NCI-H524 treated with DMSO at 0.1 percent for 48 hours (cell line): ENCODE data around the gene EPHA5.

Experiments
- DNase-seq: peaks from one replicate; lab custom pipeline; 2025; lab: John Stamatoyannopoulos, UW

The EPHA5 gene

GRCh38 chr4:65624651-65625050, 45.6 kb downstream of the EPHA5 start:
- no peak for DNase-seq

DNA sequence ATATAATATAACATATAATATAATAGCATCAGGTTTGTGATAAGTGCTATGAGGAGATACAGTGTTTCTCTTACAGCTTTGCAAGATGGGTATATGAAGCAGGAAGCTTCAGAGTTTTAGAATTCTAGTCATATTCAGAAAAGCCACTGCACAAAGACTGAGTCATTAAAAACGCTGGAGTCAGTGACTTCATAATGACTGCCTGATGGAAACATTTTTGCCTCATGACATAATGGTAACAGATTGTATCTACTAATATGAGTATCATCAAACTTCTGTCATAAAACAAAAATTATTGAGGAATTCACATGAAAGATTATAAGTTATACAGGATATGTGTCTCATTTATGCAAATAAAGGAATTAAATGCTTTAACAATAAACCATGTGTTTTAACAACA, 46.8 kb downstream of the EPHA5 start:
- no peak for DNase-seq

DNA sequence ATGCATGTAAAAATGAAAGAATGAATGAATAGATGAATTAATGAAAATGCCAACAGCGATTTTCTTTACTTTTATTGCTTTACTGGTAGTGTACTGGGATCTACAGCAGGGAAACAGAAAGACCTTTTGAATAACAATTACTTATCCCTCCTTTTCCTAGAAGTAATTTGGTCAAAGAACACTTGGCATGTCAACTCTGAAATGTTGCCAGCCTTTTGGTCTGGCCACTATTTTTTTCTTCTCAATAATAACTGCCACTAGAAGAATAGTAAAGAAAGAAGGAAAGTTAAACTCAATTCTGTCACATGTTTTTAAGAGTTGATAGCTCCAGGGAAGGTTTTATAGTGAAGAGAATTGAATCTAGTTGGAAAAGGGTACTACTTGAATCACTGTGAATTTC, 52.9 kb downstream of the EPHA5 start:
- DNase-seq = no peak

DNA sequence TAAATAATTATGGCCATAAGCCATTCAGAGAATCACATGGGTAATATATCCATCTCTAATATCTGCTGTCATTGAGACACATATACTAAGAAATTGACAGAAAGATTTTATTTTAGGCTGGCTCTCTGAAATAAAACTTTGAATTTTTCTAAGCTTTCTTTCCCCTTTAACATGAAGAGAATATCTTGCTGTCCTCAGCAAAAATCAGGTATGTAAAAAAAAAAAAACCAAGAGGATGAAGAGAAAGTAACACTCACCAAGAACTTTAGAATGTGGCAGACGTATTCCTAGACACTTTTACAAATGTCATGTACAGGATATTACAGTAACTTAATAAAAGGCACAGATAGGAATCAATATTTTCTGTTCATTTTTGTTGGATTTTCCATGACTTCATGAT, 65.8 kb downstream of the EPHA5 start:
- no peak for DNase-seq

DNA sequence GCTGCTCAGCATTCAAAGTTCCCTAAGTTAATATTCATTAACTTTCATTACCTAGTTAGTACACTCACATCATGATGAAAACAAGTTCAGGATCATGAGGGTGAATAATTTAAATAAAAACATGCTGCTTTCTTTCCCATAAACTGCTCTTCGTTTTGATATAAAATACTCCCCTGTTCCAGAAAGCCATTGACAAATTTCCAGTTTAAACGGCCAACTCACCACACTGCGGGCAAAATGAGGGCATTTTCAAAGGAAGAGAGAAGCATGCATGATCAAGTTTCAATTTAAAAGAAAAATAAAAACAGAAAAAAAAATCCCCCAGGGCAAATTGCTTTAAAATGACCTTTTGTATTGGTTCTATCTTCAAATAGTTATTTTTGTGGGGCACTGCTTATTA, 69.6 kb downstream of the EPHA5 start:
- no peak for DNase-seq

DNA sequence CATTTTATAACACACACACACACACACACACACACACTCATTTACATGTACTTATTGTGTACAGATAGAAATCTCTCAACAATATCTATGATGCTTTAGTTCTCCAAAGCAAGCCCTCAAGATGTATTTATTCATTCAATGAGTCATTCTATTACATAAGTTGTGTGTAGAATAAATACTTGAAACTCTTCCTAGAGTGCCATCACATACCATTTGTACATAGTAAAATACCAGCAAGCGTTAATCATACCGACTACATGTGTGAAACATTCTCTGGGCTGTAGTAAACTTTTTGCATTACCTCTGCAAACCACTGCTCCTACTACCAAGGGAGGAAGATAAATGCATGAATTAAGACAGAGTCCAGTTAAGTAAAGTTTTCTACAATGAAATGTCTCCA, 70.9 kb downstream of the EPHA5 start:
- no peak for DNase-seq

GRCh38 chr4:65597697-65598096, 72.6 kb downstream of the EPHA5 start:
- DNase-seq = no peak

DNA sequence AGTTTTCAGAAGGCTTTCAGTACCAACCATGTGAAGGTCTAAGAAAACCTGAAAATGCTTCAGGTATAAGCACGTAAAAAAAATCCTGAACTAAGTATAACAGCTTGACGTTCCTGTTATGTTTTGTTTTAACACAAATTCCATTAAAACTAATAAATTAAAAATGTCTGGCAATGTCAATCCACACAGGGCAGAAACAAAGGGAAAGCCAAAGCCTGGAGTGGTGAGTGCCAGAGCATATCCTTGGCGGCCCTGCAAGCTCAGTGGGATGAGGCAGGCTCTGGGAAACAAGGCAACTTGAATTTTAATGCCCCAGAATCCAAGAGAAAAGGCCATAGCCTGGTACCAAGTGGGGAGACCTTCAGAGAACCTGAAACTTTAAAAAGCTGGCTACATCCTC, 78.2 kb downstream of the EPHA5 start:
- DNase-seq = no peak

DNA sequence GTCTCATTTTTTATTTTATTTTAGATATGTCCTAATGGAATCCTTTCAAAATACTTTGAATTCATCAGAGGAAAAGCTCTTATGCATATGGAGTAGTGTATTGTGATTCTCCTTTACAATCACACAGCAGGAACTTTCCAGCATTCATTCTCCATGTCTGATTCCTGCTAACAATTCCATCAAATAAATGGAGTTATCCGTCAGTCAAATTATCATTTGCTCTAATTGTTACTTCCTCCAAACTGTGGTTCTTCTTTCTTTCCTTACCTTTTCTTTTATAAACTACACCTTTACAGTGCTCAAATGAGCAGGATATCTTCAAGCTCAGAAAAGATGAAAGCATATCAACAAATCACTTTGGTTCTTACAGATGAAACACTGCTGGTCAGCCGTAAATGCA, 80.4 kb downstream of the EPHA5 start:
- DNase-seq = no peak

DNA sequence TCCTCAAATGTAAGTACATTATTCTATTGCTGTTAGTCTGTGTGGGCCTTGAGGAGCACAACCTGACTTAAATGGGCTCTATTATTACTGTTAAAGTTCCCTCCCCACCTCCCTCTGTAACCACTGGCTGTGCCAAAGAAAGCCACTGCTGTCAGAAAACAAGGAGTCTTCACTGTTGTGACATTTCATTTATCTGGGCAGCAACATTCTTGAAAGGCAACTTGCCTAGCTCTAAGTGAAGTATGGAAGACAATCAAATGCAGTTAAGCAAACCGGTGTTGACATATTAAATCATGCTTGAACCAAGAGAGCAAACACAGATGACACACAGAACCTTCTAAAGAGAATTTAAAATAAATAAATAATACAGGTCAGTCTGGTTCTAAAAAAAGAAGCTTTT, 81.0 kb downstream of the EPHA5 start:
- DNase-seq = no peak

GRCh38 chr4:65580551-65580950, 89.7 kb downstream of the EPHA5 start:
- no peak for DNase-seq

GRCh38 chr4:65566473-65566872, 103.8 kb downstream of the EPHA5 start:
- DNase-seq = no peak

DNA sequence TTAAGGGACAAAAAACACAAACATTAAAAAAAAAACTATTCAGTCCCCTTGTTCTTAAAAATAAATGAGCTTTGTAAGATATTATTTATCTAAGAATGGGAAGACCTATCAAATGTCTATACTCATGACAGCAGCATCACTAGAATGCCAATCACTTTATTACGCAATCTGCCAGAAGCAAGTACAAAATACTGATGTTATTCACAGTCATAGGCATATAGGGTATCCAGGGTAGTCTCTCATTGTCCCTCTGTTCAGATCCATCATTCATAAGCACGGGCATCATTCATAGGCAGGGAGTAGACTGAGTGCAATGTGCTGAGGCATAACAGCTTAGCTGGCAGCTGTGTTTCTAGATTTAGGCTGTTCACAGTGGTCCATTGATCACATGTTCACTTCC, 109.1 kb downstream of the EPHA5 start:
- DNase-seq = no peak

DNA sequence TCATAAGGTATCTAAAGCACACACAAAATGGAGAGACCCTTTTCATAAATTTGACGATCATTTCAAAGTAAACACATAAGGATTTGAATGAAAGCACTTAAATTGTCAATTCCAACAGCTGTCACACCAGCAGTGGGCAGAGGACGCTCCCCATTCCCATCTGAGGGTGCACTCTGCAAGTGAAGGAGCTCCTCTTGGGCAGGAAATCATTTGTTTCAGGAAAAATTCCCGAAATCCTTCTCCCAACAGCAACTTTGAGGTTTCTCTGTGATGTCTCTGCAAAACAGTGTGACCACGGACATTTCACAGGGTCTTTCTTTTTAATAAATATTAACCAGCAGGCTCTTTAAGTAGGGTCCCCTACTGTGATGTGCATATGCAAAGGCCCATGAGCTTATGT, 111.0 kb downstream of the EPHA5 start:
- peak; percentile 20 for DNase-seq

DNA sequence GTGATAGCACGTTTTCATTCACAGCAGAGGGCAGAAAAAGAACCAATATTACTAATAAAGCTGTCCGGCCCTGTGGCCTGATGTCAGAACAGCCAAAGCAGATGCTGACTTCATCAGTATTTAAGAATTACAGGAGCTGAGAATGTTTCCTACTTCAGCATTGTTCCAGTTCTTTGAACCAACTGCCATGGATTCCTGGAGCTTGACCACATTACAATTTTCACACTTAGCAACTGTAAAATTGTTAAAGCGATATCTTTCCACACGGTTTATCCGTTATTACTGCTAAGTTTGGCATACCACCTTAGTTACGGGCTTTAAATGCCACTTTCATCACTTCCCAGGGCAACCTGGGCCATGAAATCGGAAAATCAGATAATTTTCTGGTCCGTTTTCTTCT, 118.2 kb downstream of the EPHA5 start:
- DNase-seq = no peak

DNA sequence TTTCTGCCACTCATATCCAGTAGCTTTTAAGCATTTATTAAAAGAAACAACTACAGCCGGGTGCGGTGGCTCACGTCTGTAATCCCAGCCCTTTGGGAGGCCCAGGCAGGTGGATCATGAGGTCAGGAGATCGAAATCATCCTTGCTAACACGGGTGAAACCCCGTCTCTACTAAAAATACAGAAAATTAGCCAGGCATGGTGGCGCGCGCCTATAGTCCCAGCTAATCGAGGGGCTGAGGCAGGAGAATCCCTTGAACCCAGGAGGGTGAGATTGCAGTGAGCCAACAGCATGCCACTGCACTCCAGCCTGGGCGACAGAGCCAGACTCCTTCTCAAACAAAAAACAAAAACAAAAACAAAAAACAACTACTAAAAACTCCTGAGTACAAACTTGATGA, 119.8 kb downstream of the EPHA5 start:
- no peak for DNase-seq

DNA sequence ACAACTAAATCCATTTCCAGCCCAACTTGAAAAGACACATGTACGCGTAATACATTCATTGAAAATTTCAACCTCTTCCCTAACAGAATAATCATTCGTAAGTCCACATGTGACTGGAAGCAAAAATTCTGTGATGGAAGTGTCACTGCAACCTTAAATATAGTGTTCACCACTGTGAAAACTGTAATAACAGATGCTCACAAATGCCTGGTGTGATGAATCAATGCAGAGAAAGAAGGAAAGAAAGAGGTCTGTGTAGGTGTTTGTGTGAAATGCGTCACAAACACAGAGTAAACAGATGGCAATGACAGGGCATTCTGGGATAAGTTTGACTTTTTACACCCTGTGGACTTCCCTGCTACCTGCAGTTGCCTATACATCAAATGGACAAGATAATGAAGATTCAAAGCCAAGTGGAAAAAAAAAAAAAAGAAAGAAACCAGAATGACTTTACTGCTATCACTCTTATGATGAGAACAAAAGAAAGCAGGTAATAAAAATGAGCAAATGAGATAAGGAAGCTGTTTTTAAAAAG, 123.3 kb downstream of the EPHA5 start:
- no peak for DNase-seq

GRCh38 chr4:65538571-65538970, 131.7 kb downstream of the EPHA5 start:
- no peak for DNase-seq

- DNase-seq = no peak
These were observed 135.2 kb downstream of the EPHA5 start for GRCh38 chr4:65535113-65535512.

- DNase-seq = no peak
These were observed 148.6 kb downstream of the EPHA5 start for GRCh38 chr4:65521666-65522065.

DNA sequence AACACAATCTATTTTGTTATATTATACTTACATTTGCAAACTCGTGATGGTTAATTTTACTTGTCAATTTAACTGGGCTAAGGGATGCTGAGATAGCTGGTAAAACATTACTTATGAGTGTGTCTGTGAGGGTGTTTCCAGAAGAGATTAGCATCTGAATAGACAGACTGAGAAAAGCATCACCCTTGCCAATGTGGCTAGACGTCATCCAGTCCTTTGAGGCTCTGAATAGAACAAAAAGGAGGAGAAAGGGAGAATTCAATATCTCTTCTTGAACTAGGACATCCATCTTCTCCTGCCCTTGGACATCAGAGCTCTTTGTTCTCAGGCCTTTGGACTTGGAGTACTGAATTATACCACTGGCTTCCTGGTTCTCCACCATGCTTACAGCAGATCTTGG, 154.6 kb downstream of the EPHA5 start:
- no peak for DNase-seq

- no peak for DNase-seq
These were observed 159.3 kb downstream of the EPHA5 start for GRCh38 chr4:65510976-65511375.

DNA sequence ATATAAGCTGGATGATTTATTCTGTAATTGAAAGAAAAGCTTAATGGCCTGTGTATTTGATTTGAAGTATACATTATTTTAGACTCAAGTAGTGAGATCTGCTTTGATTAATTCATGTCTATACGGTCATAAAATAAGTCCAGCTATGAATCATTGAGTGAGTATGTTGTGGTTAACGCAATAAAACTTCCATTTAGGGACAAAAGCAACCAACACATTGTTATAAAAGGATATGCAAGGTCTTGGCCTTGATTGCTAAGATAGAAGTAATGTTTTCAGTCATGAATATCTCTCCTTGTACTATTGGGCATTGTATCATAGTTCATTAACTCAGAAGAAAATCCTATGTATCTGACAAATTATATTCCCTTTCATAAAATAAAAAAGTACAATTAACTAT, 162.1 kb downstream of the EPHA5 start:
- DNase-seq = no peak

GRCh38 chr4:65502131-65502701, 168.1 kb downstream of the EPHA5 start:
- DNase-seq = no peak

DNA sequence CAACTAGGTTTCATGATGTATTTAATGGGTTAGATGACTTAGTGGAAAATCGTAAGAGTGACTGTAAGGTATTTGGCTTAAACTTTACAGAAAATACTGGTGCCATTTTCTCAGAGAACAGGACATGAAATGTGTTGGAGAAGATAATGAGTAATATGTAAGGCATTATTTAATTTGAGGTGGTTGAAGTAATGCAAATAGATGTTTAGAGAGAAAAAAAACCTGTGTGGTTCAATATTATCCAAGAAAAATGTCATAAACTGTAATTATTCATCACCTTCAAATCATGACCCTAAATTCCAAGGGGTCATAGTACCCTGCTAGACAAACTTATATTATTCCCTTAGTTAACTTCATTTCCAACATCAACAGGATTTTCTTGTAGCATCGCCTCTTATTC, 171.7 kb downstream of the EPHA5 start:
- DNase-seq = no peak
